WERI-Rb-1 (cell line): Measurements from ENCODE around the gene IL13.

Source experiments
- DNase-seq: peaks from one replicate; pipeline ENCODE4 v3.0.0-alpha.2; 2020
- H3K27ac ChIP-seq: fragments of 250-450 bp; sonication (Bioruptor Pico); 2 replicates; pipeline ENCODE4 v1.5.1; 2020; ENCODE audit warnings: mild to moderate bottlenecking, moderate library complexity
- H3K27me3 ChIP-seq: fragments of 250-450 bp; sonication (Bioruptor Pico); 2 replicates; pipeline ENCODE4 v1.5.1; 2021; ENCODE audit warnings: mild to moderate bottlenecking, low read depth, moderate library complexity; ENCODE audit not compliant: insufficient read depth, severe bottlenecking
- H3K36me3 ChIP-seq: fragments of 250-450 bp; sonication (Bioruptor Pico); 2 replicates; pipeline ENCODE4 v1.5.1; 2020; ENCODE audit warnings: mild to moderate bottlenecking, moderate library complexity
- H3K4me3 ChIP-seq: 2 replicates; pipeline ENCODE4 v1.5.1; 2011; ENCODE audit warnings: low read depth, mild to moderate bottlenecking, control low read depth, low read length
- H3K9me3 ChIP-seq: fragments of 250-450 bp; sonication (Bioruptor Pico); 2 replicates; pipeline ENCODE4 v1.5.1; 2021; ENCODE audit warnings: mild to moderate bottlenecking, moderate library complexity; ENCODE audit not compliant: severe bottlenecking
- CTCF ChIP-seq: IDR thresholded peaks from 2 replicates; pipeline ENCODE4 v1.5.1; 2011; ENCODE audit warnings: low read depth, mild to moderate bottlenecking, control low read depth, inconsistent platforms, low read length

Gene IL13

GRCh38 chr5:132640613-132641012 lies 17.4 kb upstream of the IL13 start:
- TF ChIP-seq CTCF = no peak
- H3K27me3 ChIP-seq = no peaks in the 10 kb centered on the region
- no peak overlapping the region for H3K4me3 ChIP-seq
- DNase-seq = no peak
- H3K9me3 ChIP-seq = no peaks in the 10 kb centered on the region
- no peak overlapping the region for H3K27ac ChIP-seq
- H3K36me3 ChIP-seq = peaks cover 49% of the 10 kb centered on the region

GRCh38 chr5:132641241-132641723 lies 16.7 kb upstream of the IL13 start:
- no peak overlapping the region for H3K4me3 ChIP-seq
- no peak for TF ChIP-seq CTCF
- H3K27me3 ChIP-seq = no peaks in the 10 kb centered on the region
- DNase-seq = no peak
- peaks cover 44% of the 10 kb centered on the region for H3K36me3 ChIP-seq
- H3K27ac ChIP-seq = no peak overlapping the region
- H3K9me3 ChIP-seq = no peaks in the 10 kb centered on the region

GRCh38 chr5:132641841-132642240 lies 16.1 kb upstream of the IL13 start:
- Histone ChIP-seq H3K27ac (no peak overlapping the region), H3K36me3 (peaks cover 44% of the 10 kb centered on the region), H3K27me3 (no peaks in the 10 kb centered on the region), H3K9me3 (no peaks in the 10 kb centered on the region), H3K4me3 (no peak overlapping the region)
- no peak for TF ChIP-seq CTCF
- no peak for DNase-seq

- H3K27me3 ChIP-seq = no peaks in the 10 kb centered on the region
- no peaks in the 10 kb centered on the region for H3K9me3 ChIP-seq
- no peak overlapping the region for H3K4me3 ChIP-seq
- H3K36me3 ChIP-seq = peaks cover 26% of the 10 kb centered on the region
- DNase-seq = no peak
- no peak for TF ChIP-seq CTCF
- H3K27ac ChIP-seq = no peak overlapping the region
These were observed 13.8 kb upstream of the IL13 start for GRCh38 chr5:132644177-132644576.

- TF ChIP-seq CTCF = no peak
- DNase-seq = no peak
- no peaks in the 10 kb centered on the region for H3K9me3 ChIP-seq
- H3K27me3 ChIP-seq = no peaks in the 10 kb centered on the region
- no peak overlapping the region for H3K4me3 ChIP-seq
- peaks cover 9% of the 10 kb centered on the region for H3K36me3 ChIP-seq
- no peak overlapping the region for H3K27ac ChIP-seq
These were observed 11.2 kb upstream of the IL13 start for GRCh38 chr5:132646583-132647266.

- DNase-seq = no peak
- TF ChIP-seq CTCF = no peak
- Histone ChIP-seq H3K4me3 (no peak overlapping the region), H3K27me3 (no peaks in the 10 kb centered on the region), H3K36me3 (peaks cover 7% of the 10 kb centered on the region), H3K9me3 (no peaks in the 10 kb centered on the region), H3K27ac (no peak overlapping the region)
These were observed 10.5 kb upstream of the IL13 start for GRCh38 chr5:132647473-132647872.
